ENCODE data around the gene PTPRN2.

The PTPRN2 gene

DNA sequence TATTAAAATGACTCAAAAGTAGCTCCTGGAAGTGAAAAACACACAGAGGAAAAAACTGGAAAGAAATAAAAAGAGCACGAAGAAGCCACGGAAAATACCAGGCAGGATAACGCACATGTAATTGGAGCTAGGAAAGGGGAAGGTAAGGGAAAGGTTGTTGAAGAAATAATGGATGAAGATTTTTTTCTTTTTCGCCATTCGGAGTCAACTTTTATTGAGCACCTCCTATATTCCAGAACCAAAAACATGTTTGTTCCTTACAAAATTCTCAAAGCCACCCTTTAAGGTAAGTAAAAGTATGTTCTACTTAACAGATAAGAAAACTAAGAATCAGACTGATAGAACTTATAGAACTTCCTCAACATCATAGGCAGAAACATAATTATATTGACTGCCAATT is 32.8 kb upstream of the PTPRN2 start:
- DNase-seq (ENCODE audit: low spot score): no peak
- TF ChIP-seq, protein P1, sequence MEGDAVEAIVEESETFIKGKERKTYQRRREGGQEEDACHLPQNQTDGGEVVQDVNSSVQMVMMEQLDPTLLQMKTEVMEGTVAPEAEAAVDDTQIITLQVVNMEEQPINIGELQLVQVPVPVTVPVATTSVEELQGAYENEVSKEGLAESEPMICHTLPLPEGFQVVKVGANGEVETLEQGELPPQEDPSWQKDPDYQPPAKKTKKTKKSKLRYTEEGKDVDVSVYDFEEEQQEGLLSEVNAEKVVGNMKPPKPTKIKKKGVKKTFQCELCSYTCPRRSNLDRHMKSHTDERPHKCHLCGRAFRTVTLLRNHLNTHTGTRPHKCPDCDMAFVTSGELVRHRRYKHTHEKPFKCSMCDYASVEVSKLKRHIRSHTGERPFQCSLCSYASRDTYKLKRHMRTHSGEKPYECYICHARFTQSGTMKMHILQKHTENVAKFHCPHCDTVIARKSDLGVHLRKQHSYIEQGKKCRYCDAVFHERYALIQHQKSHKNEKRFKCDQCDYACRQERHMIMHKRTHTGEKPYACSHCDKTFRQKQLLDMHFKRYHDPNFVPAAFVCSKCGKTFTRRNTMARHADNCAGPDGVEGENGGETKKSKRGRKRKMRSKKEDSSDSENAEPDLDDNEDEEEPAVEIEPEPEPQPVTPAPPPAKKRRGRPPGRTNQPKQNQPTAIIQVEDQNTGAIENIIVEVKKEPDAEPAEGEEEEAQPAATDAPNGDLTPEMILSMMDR (IDR thresholded peaks at IDR 0.05; ENCODE audit: extremely low read depth, insufficient read depth, missing control alignments): no peak
- in situ Hi-C loops (cut with MboI; ENCODE audit: low pct_unique_long_range_greater_than_20kb, low sequenced_read_pairs, unreplicated experiment): no loop called here

DNA sequence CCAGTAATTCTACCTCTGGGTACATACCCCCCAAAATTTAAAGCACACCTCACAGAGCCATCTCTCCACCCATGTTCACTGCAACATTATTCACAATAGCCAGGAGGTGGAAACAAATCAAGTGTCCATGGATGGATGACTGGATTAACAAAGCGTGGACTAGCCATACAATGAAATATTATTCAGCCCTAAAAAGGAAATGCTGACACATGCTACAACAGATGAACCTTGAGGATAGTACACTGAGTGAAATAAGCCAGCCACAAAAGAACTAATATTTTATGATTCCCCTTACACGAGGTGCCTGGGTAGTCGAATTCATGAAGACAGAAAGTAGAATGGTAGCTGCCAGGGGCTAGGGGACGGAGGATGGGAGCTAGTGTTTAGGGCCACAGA is 31.1 kb upstream of the PTPRN2 start:
- DNase-seq (ENCODE audit: low spot score): no peak
- in situ Hi-C loops (cut with MboI; ENCODE audit: low pct_unique_long_range_greater_than_20kb, low sequenced_read_pairs, unreplicated experiment): no loop called here
- TF ChIP-seq, protein P1 (IDR thresholded peaks at IDR 0.05; ENCODE audit: extremely low read depth, insufficient read depth, missing control alignments): no peak

DNA sequence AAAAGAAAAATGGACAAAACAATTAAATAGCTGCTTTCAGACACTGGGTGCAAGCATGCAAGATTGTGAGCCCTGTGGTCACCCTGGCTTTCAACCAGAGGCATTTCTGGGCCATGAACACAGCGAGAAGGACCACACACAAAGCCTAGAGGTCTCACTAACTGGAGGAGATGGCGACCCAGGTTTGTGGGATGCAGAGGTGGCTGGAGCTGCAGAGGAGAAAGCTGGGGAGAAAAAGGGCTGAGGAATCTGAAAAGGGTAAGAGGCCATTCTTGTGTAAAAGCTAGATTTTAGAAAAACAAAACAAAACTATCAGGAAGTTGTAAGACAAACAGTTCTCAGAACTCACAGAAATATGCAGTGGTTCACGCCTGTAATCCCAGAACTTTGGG is 30.1 kb upstream of the PTPRN2 start:
- TF ChIP-seq, protein P1 (IDR thresholded peaks at IDR 0.05; ENCODE audit: extremely low read depth, insufficient read depth, missing control alignments): no peak
- in situ Hi-C loops (cut with MboI; ENCODE audit: low pct_unique_long_range_greater_than_20kb, low sequenced_read_pairs, unreplicated experiment): no loop called here
- no peak for DNase-seq (ENCODE audit: low spot score)

DNA sequence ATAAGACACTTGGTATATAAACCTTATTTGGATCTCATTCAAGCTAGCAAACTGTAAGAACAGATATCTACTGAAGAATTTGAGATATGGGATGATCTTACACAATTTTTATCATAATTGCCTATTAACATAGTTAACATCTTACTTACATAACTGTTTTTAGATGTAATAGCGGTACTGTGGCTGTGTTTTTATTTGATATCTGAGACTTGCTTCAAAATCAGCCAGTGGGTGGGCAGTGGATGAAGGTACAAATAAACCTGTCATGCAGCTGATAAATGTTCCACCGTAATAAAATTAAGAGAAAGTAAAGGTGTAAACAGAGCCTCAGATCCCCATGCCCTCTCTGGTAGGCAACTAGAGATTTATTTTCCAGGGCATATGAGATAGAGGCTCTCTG is 28.4 kb upstream of the PTPRN2 start:
- TF ChIP-seq, protein P1 (IDR thresholded peaks at IDR 0.05; ENCODE audit: extremely low read depth, insufficient read depth, missing control alignments): no peak
- DNase-seq (ENCODE audit: low spot score): no peak
- in situ Hi-C loops (cut with MboI; ENCODE audit: low pct_unique_long_range_greater_than_20kb, low sequenced_read_pairs, unreplicated experiment): no loop called here

DNA sequence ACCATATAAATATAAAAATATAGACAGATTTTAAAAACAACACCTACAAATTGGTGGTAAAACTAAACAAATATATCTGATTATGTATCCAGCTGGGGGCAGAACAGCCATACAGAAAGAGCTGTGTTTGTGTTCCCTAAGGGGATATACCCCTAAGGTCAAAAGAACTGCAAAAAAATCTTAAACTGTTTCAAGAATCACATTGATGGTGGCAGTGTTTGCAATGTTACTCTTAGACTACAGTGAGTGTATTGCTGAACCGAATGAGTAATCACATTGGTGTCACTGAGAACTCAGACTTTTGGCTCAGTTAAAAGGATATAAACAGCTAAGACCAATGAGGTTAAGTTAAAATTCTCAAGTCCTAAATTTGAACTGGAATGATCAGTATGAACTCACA is 27.1 kb upstream of the PTPRN2 start:
- TF ChIP-seq, protein P1 (IDR thresholded peaks at IDR 0.05; ENCODE audit: extremely low read depth, insufficient read depth, missing control alignments): peak; percentile 2
- DNase-seq (ENCODE audit: low spot score): peak; percentile 6
- in situ Hi-C loops (cut with MboI; ENCODE audit: low pct_unique_long_range_greater_than_20kb, low sequenced_read_pairs, unreplicated experiment): no loop called here

DNA sequence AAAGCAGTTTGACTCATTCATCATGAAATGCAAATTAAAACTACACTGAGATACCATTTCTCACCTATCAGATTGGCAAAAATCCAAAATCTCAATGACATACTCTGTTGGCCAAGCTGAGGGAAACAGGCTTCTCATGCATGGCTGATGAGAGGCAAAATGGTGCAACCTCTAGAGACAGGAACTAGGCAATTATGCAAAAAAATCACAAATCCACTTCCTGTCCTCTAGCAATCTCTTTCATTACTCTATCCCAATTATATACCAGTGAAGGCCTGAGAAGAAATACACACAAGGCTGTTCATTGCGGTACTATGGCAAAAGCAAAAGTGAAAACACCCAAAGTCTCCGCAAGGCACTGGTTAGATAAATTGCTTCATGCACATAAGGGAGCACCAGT is 25.9 kb upstream of the PTPRN2 start:
- TF ChIP-seq, protein P1 (IDR thresholded peaks at IDR 0.05; ENCODE audit: extremely low read depth, insufficient read depth, missing control alignments): no peak
- peak; percentile 62 for DNase-seq (ENCODE audit: low spot score)
- in situ Hi-C loops (cut with MboI; ENCODE audit: low pct_unique_long_range_greater_than_20kb, low sequenced_read_pairs, unreplicated experiment): no loop called here

DNA sequence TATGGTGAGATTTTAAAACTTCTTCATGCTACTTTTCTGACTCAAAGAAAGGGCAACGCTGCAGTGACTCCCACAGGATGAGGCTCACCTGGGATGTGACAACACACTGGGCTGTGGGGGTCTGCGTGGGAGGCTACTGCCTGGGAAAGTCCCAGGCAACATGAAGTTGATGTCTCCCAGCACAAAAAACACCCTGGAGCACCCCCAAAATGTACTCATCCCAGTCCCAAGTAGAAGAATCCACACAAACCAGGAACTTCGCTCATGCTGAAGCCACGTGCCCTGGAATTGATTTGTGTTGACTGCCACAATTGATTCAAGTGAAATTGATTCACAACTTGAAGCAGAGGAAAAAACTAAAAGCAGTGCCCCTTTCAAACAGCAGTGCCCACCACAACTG is 24.9 kb upstream of the PTPRN2 start:
- no peak for DNase-seq (ENCODE audit: low spot score)
- in situ Hi-C loops (cut with MboI; ENCODE audit: low pct_unique_long_range_greater_than_20kb, low sequenced_read_pairs, unreplicated experiment): no loop called here
- TF ChIP-seq, protein P1 (IDR thresholded peaks at IDR 0.05; ENCODE audit: extremely low read depth, insufficient read depth, missing control alignments): no peak
